Gastroesophageal sphincter (tissue), 3 donors: ENCODE measurements around the gene EIF3D.

Source experiments
- CTCF ChIP-seq, 4 experiments: fragments of 200-600 bp in 2 of 4; fragments of 450-650 bp in 2 of 4; sonication (generic) in 1 of 4; IDR thresholded peaks; one replicate each; pipeline ENCODE4 v1.5.1; 2017 to 2019; ENCODE audit warnings: antibody characterized with exemption in 4 of 4, mild to moderate bottlenecking in 2 of 4, moderate library complexity in 2 of 4
- POLR2A ChIP-seq, 2 donors: fragments of 450-650 bp; IDR thresholded peaks; one replicate each; pipeline ENCODE4 v1.6.1; 2017; ENCODE audit warnings: antibody characterized with exemption in 2 of 2, mild to moderate bottlenecking in 2 of 2, moderate library complexity in 1 of 2
- POLR2AphosphoS5 ChIP-seq: sonication (generic); formaldehyde crosslinking; IDR thresholded peaks from one replicate; pipeline ENCODE4 v1.6.1; 2017; ENCODE audit warnings: antibody characterized with exemption

- no peak for TF ChIP-seq CTCF (IDR thresholded peaks at IDR 0.05)
- TF ChIP-seq POLR2AphosphoS5 = peak; percentile 83
- TF ChIP-seq POLR2A (IDR thresholded peaks at IDR 0.05) = peak; percentile 28 to 44
Measured at GRCh38 chr22:36470994-36471331, 58.0 kb downstream of the EIF3D start.
